PFSK-1 (cell line): ENCODE results near the gene PGAP6.

Experiments used
- FOXP2 ChIP-seq: optimal IDR thresholded peaks from 2 replicates; pipeline ENCODE3; 2011; ENCODE audit warnings: borderline replicate concordance, control low read depth, inconsistent platforms; ENCODE audit not compliant: insufficient read depth; ENCODE audit errors: extremely low read length, extremely low read depth
- POLR2AphosphoS5 ChIP-seq: IDR thresholded peaks from 2 replicates; pipeline ENCODE4 v1.6.1; 2012; ENCODE audit warnings: low read depth, mild to moderate bottlenecking, control low read depth, low read length, moderate library complexity
- SIN3A ChIP-seq: IDR thresholded peaks from 2 replicates; pipeline ENCODE4 v1.6.1; 2012; ENCODE audit warnings: mild to moderate bottlenecking, low read length, moderate library complexity, borderline replicate concordance; ENCODE audit not compliant: insufficient read depth
- TAF1 ChIP-seq: IDR thresholded peaks from 2 replicates; pipeline ENCODE4 v1.6.1; 2012; ENCODE audit warnings: low read length, control low read depth, borderline replicate concordance; ENCODE audit not compliant: insufficient read depth
- TF ChIP-seq, protein P1 (sequence below), 2 experiments: IDR thresholded peaks; 2 replicates each; pipeline versions ENCODE4 v1.6.1 to v1.8.0; 2011 to 2012; ENCODE audit warnings: low read depth in 2 of 2, low read length in 2 of 2, control low read depth in 1 of 2, inconsistent platforms in 1 of 2, mild to moderate bottlenecking in 1 of 2, moderate library complexity in 1 of 2; ENCODE audit not compliant: insufficient read depth in 1 of 2

Gene PGAP6

DNA sequence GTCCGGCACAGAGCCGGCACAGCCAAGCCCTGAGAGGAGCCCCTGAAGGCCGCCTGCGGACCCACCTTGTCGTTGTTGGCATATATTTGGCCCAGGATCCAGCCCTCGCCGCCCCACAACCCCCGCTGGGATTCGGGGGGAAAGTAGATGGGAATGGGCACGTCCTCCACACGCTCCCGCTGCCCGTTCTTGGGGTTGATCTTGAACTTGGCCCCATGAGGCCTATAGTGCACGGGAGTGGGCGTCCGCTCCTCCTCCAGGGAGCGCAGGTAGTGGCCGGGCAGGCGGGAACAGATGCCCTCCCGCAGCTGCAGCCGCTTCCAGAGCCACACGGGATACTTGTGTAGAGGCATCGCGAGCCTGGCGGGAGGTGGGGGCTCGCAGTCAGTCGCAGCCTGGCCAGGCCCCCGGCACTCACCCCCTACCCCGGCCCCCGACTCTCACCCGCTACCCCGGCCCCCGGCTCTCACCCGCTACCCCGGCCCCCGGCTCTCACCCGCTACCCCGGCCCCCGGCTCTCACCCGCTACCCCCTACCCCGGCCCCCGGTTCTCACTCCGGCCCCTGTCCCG lies 11.8 kb downstream of the PGAP6 start:
- TF ChIP-seq POLR2AphosphoS5: no peak
- no peak for TF ChIP-seq FOXP2
- TF ChIP-seq, protein P1, sequence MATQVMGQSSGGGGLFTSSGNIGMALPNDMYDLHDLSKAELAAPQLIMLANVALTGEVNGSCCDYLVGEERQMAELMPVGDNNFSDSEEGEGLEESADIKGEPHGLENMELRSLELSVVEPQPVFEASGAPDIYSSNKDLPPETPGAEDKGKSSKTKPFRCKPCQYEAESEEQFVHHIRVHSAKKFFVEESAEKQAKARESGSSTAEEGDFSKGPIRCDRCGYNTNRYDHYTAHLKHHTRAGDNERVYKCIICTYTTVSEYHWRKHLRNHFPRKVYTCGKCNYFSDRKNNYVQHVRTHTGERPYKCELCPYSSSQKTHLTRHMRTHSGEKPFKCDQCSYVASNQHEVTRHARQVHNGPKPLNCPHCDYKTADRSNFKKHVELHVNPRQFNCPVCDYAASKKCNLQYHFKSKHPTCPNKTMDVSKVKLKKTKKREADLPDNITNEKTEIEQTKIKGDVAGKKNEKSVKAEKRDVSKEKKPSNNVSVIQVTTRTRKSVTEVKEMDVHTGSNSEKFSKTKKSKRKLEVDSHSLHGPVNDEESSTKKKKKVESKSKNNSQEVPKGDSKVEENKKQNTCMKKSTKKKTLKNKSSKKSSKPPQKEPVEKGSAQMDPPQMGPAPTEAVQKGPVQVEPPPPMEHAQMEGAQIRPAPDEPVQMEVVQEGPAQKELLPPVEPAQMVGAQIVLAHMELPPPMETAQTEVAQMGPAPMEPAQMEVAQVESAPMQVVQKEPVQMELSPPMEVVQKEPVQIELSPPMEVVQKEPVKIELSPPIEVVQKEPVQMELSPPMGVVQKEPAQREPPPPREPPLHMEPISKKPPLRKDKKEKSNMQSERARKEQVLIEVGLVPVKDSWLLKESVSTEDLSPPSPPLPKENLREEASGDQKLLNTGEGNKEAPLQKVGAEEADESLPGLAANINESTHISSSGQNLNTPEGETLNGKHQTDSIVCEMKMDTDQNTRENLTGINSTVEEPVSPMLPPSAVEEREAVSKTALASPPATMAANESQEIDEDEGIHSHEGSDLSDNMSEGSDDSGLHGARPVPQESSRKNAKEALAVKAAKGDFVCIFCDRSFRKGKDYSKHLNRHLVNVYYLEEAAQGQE (IDR thresholded peaks at IDR 0.05; ENCODE audit: insufficient read depth in 1 of 2, low read depth in 2 of 2, low read length in 2 of 2): no peak
- no peak for TF ChIP-seq SIN3A
- TF ChIP-seq TAF1: no peak

DNA sequence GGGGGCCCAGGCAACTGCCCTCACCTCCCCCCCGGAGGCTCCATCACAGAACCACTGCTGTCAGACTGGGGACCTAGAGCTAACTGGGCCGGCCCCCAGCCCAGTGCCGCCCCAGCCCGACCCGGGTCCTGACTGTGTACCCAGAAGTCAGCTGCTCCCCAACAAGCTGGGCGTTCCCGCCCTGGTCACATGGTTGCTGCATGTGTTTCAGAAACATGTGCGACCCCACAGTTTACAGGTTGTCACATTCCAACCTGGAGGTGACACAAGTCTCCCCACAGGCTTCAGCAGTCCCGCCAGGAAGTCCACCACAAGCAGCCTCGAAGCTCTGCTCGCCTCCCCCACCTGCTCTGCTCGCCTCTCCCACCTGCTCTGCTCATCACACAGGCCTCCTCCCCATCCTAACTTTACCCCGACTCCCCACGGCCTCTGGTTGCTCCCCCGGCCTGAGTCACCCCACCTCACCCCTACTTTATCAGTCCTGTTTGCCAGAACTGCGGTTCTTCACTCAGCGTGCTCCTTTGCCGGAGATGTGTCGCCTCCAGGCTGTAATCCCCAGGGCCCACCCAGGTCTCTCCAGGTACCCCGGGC lies 12.4 kb downstream of the PGAP6 start:
- TF ChIP-seq SIN3A: no peak
- TF ChIP-seq TAF1: no peak
- TF ChIP-seq POLR2AphosphoS5: no peak
- TF ChIP-seq, protein P1 (IDR thresholded peaks at IDR 0.05; ENCODE audit: insufficient read depth in 1 of 2, low read depth in 2 of 2, low read length in 2 of 2): no peak
- no peak for TF ChIP-seq FOXP2

GRCh38 chr16:368388-369158 lies 13.2 kb downstream of the PGAP6 start:
- no peak for TF ChIP-seq SIN3A
- TF ChIP-seq POLR2AphosphoS5: no peak
- no peak for TF ChIP-seq TAF1
- no peak for TF ChIP-seq FOXP2
- TF ChIP-seq, protein P1 (IDR thresholded peaks at IDR 0.05; ENCODE audit: insufficient read depth in 1 of 2, low read depth in 2 of 2, low read length in 2 of 2): no peak

- TF ChIP-seq, protein P1 (IDR thresholded peaks at IDR 0.05; ENCODE audit: insufficient read depth in 1 of 2, low read depth in 2 of 2, low read length in 2 of 2): no peak
- no peak for TF ChIP-seq SIN3A
- no peak for TF ChIP-seq FOXP2
- no peak for TF ChIP-seq POLR2AphosphoS5
- TF ChIP-seq TAF1: no peak
Observed at GRCh38 chr16:367333-367903, 14.4 kb downstream of the PGAP6 start.
